Heart left ventricle (tissue), 16 donors: ENCODE results near the gene CARD14. TPM values are rescaled to one million over a fixed set of nuclear protein-coding genes. Genes with fewer than 3 reads are reported as not detected.

Experiments used
- ATAC-seq, 4 donors: fragments of 200-7000 bp; cut with Tn5 transposase; one replicate each; pipeline ENCODE4 v1.9.1; 2020 to 2022; ENCODE audit warnings: moderate library complexity in 4 of 4, mild to moderate bottlenecking in 3 of 4, moderate number of reproducible peaks in 1 of 4
- DNase-seq, 5 donors: peaks; one replicate each; pipeline ENCODE4 v3.0.0-alpha.2; 2020
- H3K27ac ChIP-seq, 12 donors: fragments of 200-600 bp; sonication (generic) in 4 of 12; one replicate each; pipeline versions ENCODE4 v1.5.0 to v1.8.0; 2016 to 2022; ENCODE audit warnings: mild to moderate bottlenecking in 2 of 12
- H3K27me3 ChIP-seq, 9 donors: fragments of 200-600 bp; sonication (generic) in 2 of 9; one replicate each; pipeline versions ENCODE4 v1.5.1 to v1.8.0; 2016 to 2022; ENCODE audit warnings: mild to moderate bottlenecking in 3 of 9
- H3K36me3 ChIP-seq, 9 donors: fragments of 200-600 bp; sonication (generic) in 2 of 9; one replicate each; pipeline versions ENCODE4 v1.5.0 to v1.8.0; 2018 to 2022; ENCODE audit warnings: mild to moderate bottlenecking in 2 of 9
- H3K4me1 ChIP-seq, 12 donors: fragments of 200-600 bp; sonication (generic) in 4 of 12; one replicate each; pipeline versions ENCODE4 v1.5.0 to v1.8.0; 2016 to 2022; ENCODE audit warnings: mild to moderate bottlenecking in 3 of 12
- H3K4me3 ChIP-seq, 12 donors: fragments of 200-600 bp; sonication (generic) in 4 of 12; one replicate each; pipeline versions ENCODE4 v1.5.0 to v1.8.0; 2017 to 2022; ENCODE audit warnings: mild to moderate bottlenecking in 9 of 12, moderate library complexity in 4 of 12
- H3K9me3 ChIP-seq, 12 donors: fragments of 200-600 bp; sonication (generic) in 4 of 12; one replicate each; pipeline versions ENCODE4 v1.5.0 to v1.8.0; 2016 to 2022; ENCODE audit warnings: mild to moderate bottlenecking in 1 of 12
- CTCF ChIP-seq, 12 donors: fragments of 200-600 bp; sonication (generic) in 4 of 12; IDR thresholded peaks; one replicate each; pipeline versions ENCODE4 v1.5.0 to v1.8.0; 2018 to 2022; ENCODE audit warnings: antibody characterized with exemption in 12 of 12, mild to moderate bottlenecking in 5 of 12
- POLR2A ChIP-seq, 2 donors: fragments of 450-650 bp; IDR thresholded peaks; one replicate each; pipeline ENCODE4 v1.6.1; 2017; ENCODE audit warnings: antibody characterized with exemption in 2 of 2, mild to moderate bottlenecking in 2 of 2, moderate library complexity in 2 of 2
- WGBS, 4 donors: extraction: QIAGEN DNeasy Blood & Tissue Kit in 2 of 4; methylation state at CpG; one replicate each; pipeline versions ENCODE4 v1.1.5 to v1.1.7; 2013 to 2018; 5-methylcytosine and 5-hydroxymethylcytosine counted together
- intact Hi-C, 10 donors: fragments of 100-400 bp; cut with DNase I; formaldehyde crosslinking; loops; one replicate each; pipeline versions ENCODE4 v1.11.1 to v1.14.2; 2022
- polyA plus RNA-seq, 2 donors: library from polyadenylated mRNA; stranded (reverse); fragments of 200-250 nt; gene quantifications; one replicate each; pipeline ENCODE4 v1.2.3, GENCODE V29; 2013
- total RNA-seq, 9 donors: library from RNA; depleted of rRNA in 2 of 9; stranded (reverse); fragments of >200 nt in 2 of 9; fragmentation: NEBNext Ultra II Directional in 3 of 9; extraction: Animal tissue kit (Norgen Biotek cat#: 25700) in 3 of 9; gene quantifications; one replicate each; pipeline versions ENCODE4 v1.1.0 to v1.2.4, GENCODE V29; 2016 to 2023
- donor health status: ischemic (EF 13 %, LVEDD 7.1; RV severe dilation, severe dysfunction).
- donor health status: healthy with polysubstance abuse.
- donor health status: DM: no; HTN: yes; CAD: no.
- donor health status: DM: no; HTN: no; CAD: no.
- donor health status: ischemic (EF 25% LVEDD 6.9; RV normal size, moderate dysfunction).
- donor health status: ischemic (EF 25% LVEDD 5.7; RV mildly dilated, moderate dysfunction).
- donor health status: healthy.
- donor health status: DM: yes; HTN: yes; CAD: no.
- donor health status: ischemic (EF 35%, LVEDD 5.7; RV mildly dilated, moderate dysfunction).
- donor health status: nonischemic (EF 11% LVEDD 7.7; RV severe dilation, severe dysfunction).
- donor health status: DM: yes; HTN: yes; CAD: no.
- donor health status: PGD.
- donor health status: ischemic (EF 29% LVEDD 5.4; RV normal size, mild dysfunction).
- donor health status: nonischemic (EF 23%, LVEDD 6.1; RV moderate dilation, normal function).

CARD14 gene
- total and polyA plus RNA-seq, 11 donors = 0.11 to 0.44 (median 0.19) TPM; not detected in 5

GRCh38 chr17:80223142-80223815 lies 53.4 kb downstream of the CARD14 start:
- H3K27me3 ChIP-seq = no peaks in the 10 kb centered on the region
- peaks cover 0 to 17% (median 8%) of the 10 kb centered on the region in 9 donors for H3K36me3 ChIP-seq
- ATAC-seq = no peak

GRCh38 chr17:80223838-80224497 lies 54.1 kb downstream of the CARD14 start:
- ATAC-seq (no peak), DNase-seq (no peak)
- Histone ChIP-seq H3K9me3 (no peaks in the 10 kb centered on the region), H3K4me3 (no peak overlapping the region), H3K27me3 (no peaks in the 10 kb centered on the region), H3K4me1 (peaks cover 0 to 21% (median 14%) of the 10 kb centered on the region in 12 donors), H3K36me3 (peaks cover 0 to 22% (median 6%) of the 10 kb centered on the region in 9 donors), H3K27ac (no peak overlapping the region)
- intact Hi-C loops = loop anchor here in 2 of 10 donors (5.0 kb wide), 2 partner anchors 38 to 72 kb away; partner anchors contain the start of gene RNF213 (in 1 of the 2)
- TF ChIP-seq CTCF (IDR thresholded peaks at IDR 0.05) (no peak), POLR2A (IDR thresholded peaks at IDR 0.05) (no peak)
- 81 to 97% (median 91%) methylated on average over 11 of the region's 11 CpGs for WGBS, 4 donors

More at GRCh38 chr17:80223142-80223815, 53.4 kb downstream of the CARD14 start:
- H3K4me3 ChIP-seq = no peak overlapping the region
- 91 to 93% (median 92%) methylated on average over 18 of the region's 18 CpGs for WGBS, 4 donors
- no peaks in the 10 kb centered on the region for H3K9me3 ChIP-seq
- intact Hi-C loops = loop anchor here in 2 of 10 donors (5.0 kb wide), 2 partner anchors 39 to 71 kb away; partner anchors contain the start of gene RNF213 (in 1 of the 2)
- no peak overlapping the region for H3K27ac ChIP-seq
- TF ChIP-seq CTCF (IDR thresholded peaks at IDR 0.05) (no peak), POLR2A (IDR thresholded peaks at IDR 0.05) (no peak)
- DNase-seq = no peak
- peaks cover 0 to 24% (median 15%) of the 10 kb centered on the region in 12 donors for H3K4me1 ChIP-seq

GRCh38 chr17:80224683-80225082 lies 54.9 kb downstream of the CARD14 start:
- H3K27ac ChIP-seq = no peak overlapping the region
- no peak overlapping the region for H3K4me3 ChIP-seq
- H3K9me3 ChIP-seq = no peaks in the 10 kb centered on the region
- WGBS, 4 donors = 87 to 98% (median 91%) methylated on average over 6 of the region's 6 CpGs
- intact Hi-C loops = loop anchor here in 2 of 10 donors (5.0 kb wide), 2 partner anchors 38 to 72 kb away; partner anchors contain the start of gene RNF213 (in 1 of the 2)
- no peak for DNase-seq
- no peak for TF ChIP-seq CTCF (IDR thresholded peaks at IDR 0.05)
- no peak for TF ChIP-seq POLR2A (IDR thresholded peaks at IDR 0.05)
- no peaks in the 10 kb centered on the region for H3K27me3 ChIP-seq
- H3K4me1 ChIP-seq = peaks cover 0 to 14% (median 9%) of the 10 kb centered on the region in 12 donors
- ATAC-seq = no peak
- H3K36me3 ChIP-seq = peaks cover 0 to 26% (median 6%) of the 10 kb centered on the region in 9 donors

- Histone ChIP-seq H3K27ac (no peak overlapping the region), H3K4me3 (no peak overlapping the region), H3K9me3 (no peaks in the 10 kb centered on the region), H3K36me3 (peaks cover 0 to 26% (median 6%) of the 10 kb centered on the region in 9 donors), H3K4me1 (peaks cover 0 to 13% (median 8%) of the 10 kb centered on the region in 12 donors), H3K27me3 (no peaks in the 10 kb centered on the region)
- intact Hi-C loops = no loop called here
- no peak for TF ChIP-seq POLR2A (IDR thresholded peaks at IDR 0.05)
- no peak for TF ChIP-seq CTCF (IDR thresholded peaks at IDR 0.05)
- ATAC-seq = no peak
- WGBS, 4 donors = 87 to 92% (median 90%) methylated on average over 6 of the region's 6 CpGs
- DNase-seq = no peak
Measured at GRCh38 chr17:80225230-80225629, 55.4 kb downstream of the CARD14 start.
